ENCODE measurements around the gene PCDH9. TPM values are rescaled to one million over a fixed set of nuclear protein-coding genes. Genes with fewer than 3 reads are reported as not detected.

Gene PCDH9
- total and polyA plus RNA-seq, 10 of the 15 experiments (the other 5 are each of a cell fraction or from before 2014, with no cell fraction given): 0.02 to 2.3 (median 0.05) TPM; not detected in 1

DNA sequence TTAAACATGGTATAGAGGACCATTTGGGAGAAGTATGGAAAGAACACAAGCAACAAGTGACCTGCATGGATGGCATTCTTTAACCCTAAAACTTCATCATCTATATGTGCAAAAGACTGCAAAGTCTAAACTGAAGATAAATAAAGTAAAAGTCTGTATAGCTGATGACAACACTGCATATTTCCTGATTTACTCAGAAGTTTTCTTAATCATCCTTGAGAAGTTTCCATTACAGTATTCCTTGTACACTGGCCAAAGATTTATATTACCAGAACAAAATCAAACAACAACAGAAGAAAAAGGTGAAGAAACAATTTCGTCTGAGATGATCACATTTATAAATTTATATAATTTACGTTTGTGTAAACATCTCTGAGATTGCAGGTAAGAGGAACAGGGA lies 805.7 kb downstream of the PCDH9 start:
- no peak for ATAC-seq
- no peak for FAIRE-seq
- RAD21 ChIA-PET (ENCODE audit: unreplicated experiment): no interaction called here

DNA sequence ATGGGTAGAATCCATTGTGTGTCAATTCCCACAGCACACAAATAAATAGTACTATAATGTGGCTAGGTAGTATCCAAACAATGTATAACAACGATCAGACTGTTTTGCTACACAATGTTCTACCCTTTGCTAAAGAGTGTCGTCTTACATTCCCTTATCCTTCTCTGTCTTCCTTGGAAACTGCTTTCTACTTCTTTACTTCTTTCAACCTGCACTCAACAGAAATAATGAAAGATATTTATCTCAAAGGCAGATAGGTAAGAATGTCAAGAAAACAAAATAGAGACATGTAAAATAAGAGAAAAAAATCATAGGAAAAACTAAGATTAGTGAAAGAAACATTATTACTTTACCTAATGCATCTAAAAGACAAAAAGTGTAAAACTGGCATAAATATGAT lies 814.7 kb downstream of the PCDH9 start:
- no TSS peak for BruUV-seq (replicated peaks)
- no peaks in the 10 kb centered on the region for H3K4me1 ChIP-seq (ENCODE audit: control insufficient read depth, insufficient read depth, low read length)
- ChIA-PET POLR2A (no interaction called here), RAD21 (ENCODE audit: unreplicated experiment) (no interaction called here), SMC1A (ENCODE audit: uncharacterized antibody, unreplicated experiment) (no interaction called here), CTCF (no interaction called here)
- H3K4me3 ChIP-seq: no peak overlapping the region
- DNase-seq (ENCODE audit: low read depth, low spot score): no peak
- no peaks in the 10 kb centered on the region for H3K79me2 ChIP-seq (ENCODE audit: control insufficient read depth, insufficient read depth, low read length)
- 2% methylated on average over 2 of the region's 2 CpGs for WGBS (ENCODE audit: insufficient coverage, insufficient replicate concordance, low lambda C conversion rate, missing lambda C conversion rate)
- intact Hi-C loops (cut with micrococcal nuclease; ENCODE audit: unreplicated experiment): no loop called here
- FAIRE-seq: no peak
- H3K27me3 ChIP-seq (replicated peaks in 1 of 2; ENCODE audit: control insufficient read depth in 2 of 2, insufficient read depth in 2 of 2, low read length in 1 of 2): no peaks in the 10 kb centered on the region
- no peak overlapping the region for H3K9ac ChIP-seq (ENCODE audit: control insufficient read depth, insufficient read depth, low read length)
- H3K27ac ChIP-seq (ENCODE audit: control insufficient read depth, insufficient read depth): no peak overlapping the region
- no peaks in the 10 kb centered on the region for H4K20me1 ChIP-seq (ENCODE audit: control insufficient read depth, insufficient read depth)
- no peaks in the 10 kb centered on the region for H3K9me3 ChIP-seq (replicated peaks; ENCODE audit: control insufficient read depth, insufficient read depth, low read length)
- in situ Hi-C loops (cut with MboI): no loop called here
- H3K36me3 ChIP-seq (ENCODE audit: control insufficient read depth in 2 of 2, insufficient read depth in 2 of 2, low read length in 1 of 2): no peaks in the 10 kb centered on the region
- no peak overlapping the region for H2AFZ ChIP-seq (ENCODE audit: control insufficient read depth, low read depth, low read length)
- no peak overlapping the region for H3K4me2 ChIP-seq (ENCODE audit: control insufficient read depth, insufficient read depth)
- ATAC-seq: no peak
- TF ChIP-seq RB1 (IDR thresholded peaks at IDR 0.05; ENCODE audit: borderline replicate concordance) (no peak), PAX5 (IDR thresholded peaks at IDR 0.05; ENCODE audit: borderline replicate concordance, low read depth, low read length) (no peak), ZNF24 (IDR thresholded peaks at IDR 0.05) (no peak), MTA3 (IDR thresholded peaks at IDR 0.05; ENCODE audit: borderline replicate concordance, low read length) (no peak), ZNF622 (IDR thresholded peaks at IDR 0.05) (no peak), ZNF207 (IDR thresholded peaks at IDR 0.05; ENCODE audit: borderline replicate concordance) (no peak), FOS (IDR thresholded peaks at IDR 0.05; ENCODE audit: borderline replicate concordance, extremely low read depth, insufficient read length) (no peak), TARDBP (IDR thresholded peaks at IDR 0.05; ENCODE audit: borderline replicate concordance) (no peak), MYB (IDR thresholded peaks at IDR 0.05; ENCODE audit: borderline replicate concordance, low read depth, low read length) (no peak), RAD21 (IDR thresholded peaks at IDR 0.05; ENCODE audit: insufficient read depth, low read depth, low read length) (no peak), JUNB (IDR thresholded peaks at IDR 0.05) (no peak)
- TF ChIP-seq, protein P1, sequence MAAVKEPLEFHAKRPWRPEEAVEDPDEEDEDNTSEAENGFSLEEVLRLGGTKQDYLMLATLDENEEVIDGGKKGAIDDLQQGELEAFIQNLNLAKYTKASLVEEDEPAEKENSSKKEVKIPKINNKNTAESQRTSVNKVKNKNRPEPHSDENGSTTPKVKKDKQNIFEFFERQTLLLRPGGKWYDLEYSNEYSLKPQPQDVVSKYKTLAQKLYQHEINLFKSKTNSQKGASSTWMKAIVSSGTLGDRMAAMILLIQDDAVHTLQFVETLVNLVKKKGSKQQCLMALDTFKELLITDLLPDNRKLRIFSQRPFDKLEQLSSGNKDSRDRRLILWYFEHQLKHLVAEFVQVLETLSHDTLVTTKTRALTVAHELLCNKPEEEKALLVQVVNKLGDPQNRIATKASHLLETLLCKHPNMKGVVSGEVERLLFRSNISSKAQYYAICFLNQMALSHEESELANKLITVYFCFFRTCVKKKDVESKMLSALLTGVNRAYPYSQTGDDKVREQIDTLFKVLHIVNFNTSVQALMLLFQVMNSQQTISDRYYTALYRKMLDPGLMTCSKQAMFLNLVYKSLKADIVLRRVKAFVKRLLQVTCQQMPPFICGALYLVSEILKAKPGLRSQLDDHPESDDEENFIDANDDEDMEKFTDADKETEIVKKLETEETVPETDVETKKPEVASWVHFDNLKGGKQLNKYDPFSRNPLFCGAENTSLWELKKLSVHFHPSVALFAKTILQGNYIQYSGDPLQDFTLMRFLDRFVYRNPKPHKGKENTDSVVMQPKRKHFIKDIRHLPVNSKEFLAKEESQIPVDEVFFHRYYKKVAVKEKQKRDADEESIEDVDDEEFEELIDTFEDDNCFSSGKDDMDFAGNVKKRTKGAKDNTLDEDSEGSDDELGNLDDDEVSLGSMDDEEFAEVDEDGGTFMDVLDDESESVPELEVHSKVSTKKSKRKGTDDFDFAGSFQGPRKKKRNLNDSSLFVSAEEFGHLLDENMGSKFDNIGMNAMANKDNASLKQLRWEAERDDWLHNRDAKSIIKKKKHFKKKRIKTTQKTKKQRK (IDR thresholded peaks at IDR 0.05; ENCODE audit: low read depth, low read length): no peak

More for the DNA sequence above, 805.7 kb downstream of the PCDH9 start:
- H4K20me1 ChIP-seq (ENCODE audit: control insufficient read depth, insufficient read depth): no peaks in the 10 kb centered on the region
- no peak overlapping the region for H2AFZ ChIP-seq (ENCODE audit: control insufficient read depth, low read depth, low read length)
- no peak overlapping the region for H3K4me2 ChIP-seq (ENCODE audit: control insufficient read depth, insufficient read depth)
- intact Hi-C loops (cut with micrococcal nuclease; ENCODE audit: unreplicated experiment): no loop called here
- no peak overlapping the region for H3K27ac ChIP-seq (ENCODE audit: control insufficient read depth, insufficient read depth)
- SMC1A ChIA-PET (ENCODE audit: uncharacterized antibody, unreplicated experiment): no interaction called here
- no peak overlapping the region for H3K4me3 ChIP-seq
- H3K4me1 ChIP-seq (ENCODE audit: control insufficient read depth, insufficient read depth, low read length): no peaks in the 10 kb centered on the region
- no TSS peak for BruUV-seq (replicated peaks)
- no peaks in the 10 kb centered on the region for H3K79me2 ChIP-seq (ENCODE audit: control insufficient read depth, insufficient read depth, low read length)
- H3K9me3 ChIP-seq (replicated peaks; ENCODE audit: control insufficient read depth, insufficient read depth, low read length): no peaks in the 10 kb centered on the region
- H3K9ac ChIP-seq (ENCODE audit: control insufficient read depth, insufficient read depth, low read length): no peak overlapping the region
- WGBS (ENCODE audit: insufficient coverage, insufficient replicate concordance, low lambda C conversion rate, missing lambda C conversion rate): 0% methylated on average over 2 of the region's 2 CpGs
- TF ChIP-seq JUND (IDR thresholded peaks at IDR 0.05; ENCODE audit: low read depth, low read length) (no peak), IKZF2 (IDR thresholded peaks at IDR 0.05) (no peak), MYB (IDR thresholded peaks at IDR 0.05; ENCODE audit: borderline replicate concordance, low read depth, low read length) (no peak), POU2F2 (IDR thresholded peaks at IDR 0.05; ENCODE audit: borderline replicate concordance, low read depth, low read length) (no peak), RB1 (IDR thresholded peaks at IDR 0.05; ENCODE audit: borderline replicate concordance) (no peak), IKZF1 (conservative IDR thresholded peaks at IDR 0.05) (no peak), RAD51 (IDR thresholded peaks at IDR 0.05) (no peak), ZNF274 (IDR thresholded peaks at IDR 0.05; ENCODE audit: insufficient read depth, insufficient read length) (no peak), MEF2B (IDR thresholded peaks at IDR 0.05; ENCODE audit: partially characterized antibody, poor library complexity, severe bottlenecking) (no peak), HCFC1 (IDR thresholded peaks at IDR 0.05; ENCODE audit: low read length) (no peak), HDGF (IDR thresholded peaks at IDR 0.05) (no peak), SMARCA5 (IDR thresholded peaks at IDR 0.05) (no peak), CEBPB (IDR thresholded peaks at IDR 0.05; ENCODE audit: borderline replicate concordance in 1 of 2, low read depth in 2 of 2, low read length in 2 of 2) (no peak), FOXK2 (IDR thresholded peaks at IDR 0.05) (no peak), MTA3 (IDR thresholded peaks at IDR 0.05; ENCODE audit: borderline replicate concordance, low read length) (no peak), GABPA (IDR thresholded peaks at IDR 0.05; ENCODE audit: low read depth) (no peak), NR2C1 (IDR thresholded peaks at IDR 0.05) (no peak), EED (IDR thresholded peaks at IDR 0.05; ENCODE audit: low read depth) (no peak)
- H3K27me3 ChIP-seq (replicated peaks in 1 of 2; ENCODE audit: control insufficient read depth in 2 of 2, insufficient read depth in 2 of 2, low read length in 1 of 2): no peaks in the 10 kb centered on the region
- no peak for DNase-seq (ENCODE audit: low read depth, low spot score)
- CTCF ChIA-PET: no interaction called here
- POLR2A ChIA-PET: no interaction called here
- no peaks in the 10 kb centered on the region for H3K36me3 ChIP-seq (ENCODE audit: control insufficient read depth in 2 of 2, insufficient read depth in 2 of 2, low read length in 1 of 2)
- in situ Hi-C loops (cut with MboI): no loop called here
